Left ventricle myocardium inferior (tissue), 1 donor: ENCODE measurements around the gene NAPB. TPM values are rescaled to one million over a fixed set of nuclear protein-coding genes. Genes with fewer than 3 reads are reported as not detected.

Experiments used
- DNase-seq: peaks from one replicate; pipeline ENCODE4 v3.0.0-alpha.2; 2020
- H3K27ac ChIP-seq: fragments of 200-600 bp; replicated peaks from 2 replicates; pipeline ENCODE4 v1.8.0; 2021
- H3K27me3 ChIP-seq: fragments of 200-600 bp; 2 replicates; pipeline ENCODE4 v1.8.0; 2021; ENCODE audit warnings: low read depth
- H3K36me3 ChIP-seq: fragments of 200-600 bp; 2 replicates; pipeline ENCODE4 v1.8.0; 2021
- H3K4me1 ChIP-seq: fragments of 200-600 bp; 2 replicates; pipeline ENCODE4 v1.8.0; 2021
- H3K4me3 ChIP-seq: fragments of 200-600 bp; 2 replicates; pipeline ENCODE4 v1.8.0; 2021; ENCODE audit warnings: mild to moderate bottlenecking, moderate library complexity
- H3K9me3 ChIP-seq: fragments of 200-600 bp; replicated peaks from 2 replicates; pipeline ENCODE4 v1.8.0; 2021
- CTCF ChIP-seq: fragments of 200-600 bp; IDR thresholded peaks from 2 replicates; pipeline ENCODE4 v1.8.0; 2021; ENCODE audit warnings: antibody characterized with exemption, mild to moderate bottlenecking, borderline replicate concordance
- intact Hi-C: fragments of 100-400 bp; cut with micrococcal nuclease; formaldehyde crosslinking; loops from one replicate; pipeline ENCODE4 v1.11.0; 2022
- total RNA-seq: library from RNA; stranded (reverse); fragmentation: NEBNext Ultra II Directional; extraction: Animal tissue kit (Norgen Biotek cat#: 25700); gene quantifications from one replicate; pipeline ENCODE4 v1.2.1, GENCODE V29; 2021
- donor health status: DM: no; HTN: yes; CAD: no; lungs with severe emphysema.

NAPB gene
- total RNA-seq, 1 donor from 2014 or later = 5.2 TPM

- Histone ChIP-seq H3K4me1 (no peaks in the 10 kb centered on the region), H3K4me3 (no peak overlapping the region), H3K36me3 (peaks cover 4% of the 10 kb centered on the region), H3K27ac (no peak overlapping the region), H3K27me3 (peaks cover 73% of the 10 kb centered on the region), H3K9me3 (no peaks in the 10 kb centered on the region)
- intact Hi-C loops = no loop called here
- no peak for TF ChIP-seq CTCF
- DNase-seq = no peak
Observed at GRCh38 chr20:23456409-23456808, 35.1 kb upstream of the NAPB start.

- no peaks in the 10 kb centered on the region for H3K4me1 ChIP-seq
- no peak overlapping the region for H3K4me3 ChIP-seq
- no peak overlapping the region for H3K27ac ChIP-seq
- intact Hi-C loops = no loop called here
- TF ChIP-seq CTCF = no peak
- peaks cover 4% of the 10 kb centered on the region for H3K36me3 ChIP-seq
- H3K9me3 ChIP-seq = no peaks in the 10 kb centered on the region
- H3K27me3 ChIP-seq = peaks cover 71% of the 10 kb centered on the region
- no peak for DNase-seq
Observed at GRCh38 chr20:23455639-23456038, 34.4 kb upstream of the NAPB start.

- Histone ChIP-seq H3K4me1 (no peaks in the 10 kb centered on the region), H3K27me3 (peaks cover 66% of the 10 kb centered on the region), H3K9me3 (no peaks in the 10 kb centered on the region), H3K4me3 (no peak overlapping the region), H3K27ac (no peak overlapping the region), H3K36me3 (peaks cover 4% of the 10 kb centered on the region)
- intact Hi-C loops = no loop called here
- DNase-seq = no peak
- no peak for TF ChIP-seq CTCF
Observed at GRCh38 chr20:23454816-23455215, 33.5 kb upstream of the NAPB start.

GRCh38 chr20:23453549-23454543 lies 32.6 kb upstream of the NAPB start:
- no peak overlapping the region for H3K4me3 ChIP-seq
- DNase-seq = no peak
- no peak overlapping the region for H3K27ac ChIP-seq
- no peak for TF ChIP-seq CTCF
- intact Hi-C loops = no loop called here
- no peaks in the 10 kb centered on the region for H3K4me1 ChIP-seq
- H3K36me3 ChIP-seq = peaks cover 4% of the 10 kb centered on the region
- H3K27me3 ChIP-seq = peaks cover 62% of the 10 kb centered on the region
- no peaks in the 10 kb centered on the region for H3K9me3 ChIP-seq

GRCh38 chr20:23452776-23453175 lies 31.5 kb upstream of the NAPB start, which contains the start of gene CST11:
TSS of gene CST11 (minus strand) at chr20:23452876. CDS start at chr20:23452811, 65 bp downstream.
- no peak for DNase-seq
- H3K36me3 ChIP-seq = peaks cover 4% of the 10 kb centered on the region
- H3K4me1 ChIP-seq = no peaks in the 10 kb centered on the region
- H3K27me3 ChIP-seq = peaks cover 58% of the 10 kb centered on the region
- no peaks in the 10 kb centered on the region for H3K9me3 ChIP-seq
- intact Hi-C loops = no loop called here
- TF ChIP-seq CTCF = no peak
- no peak within 1 kb of the TSS for H3K27ac ChIP-seq
- H3K4me3 ChIP-seq = no peak within 1 kb of the TSS
